GM12873 (cell line): ENCODE results near the gene IST1.

Experiments
- TF ChIP-seq, protein P1 (sequence below): IDR thresholded peaks from 2 replicates; pipeline ENCODE4 v1.5.1; 2012; ENCODE audit warnings: low read depth, mild to moderate bottlenecking, moderate library complexity, low read length, control low read depth; ENCODE audit not compliant: insufficient read depth; ENCODE audit errors: missing control alignments

IST1 gene

DNA sequence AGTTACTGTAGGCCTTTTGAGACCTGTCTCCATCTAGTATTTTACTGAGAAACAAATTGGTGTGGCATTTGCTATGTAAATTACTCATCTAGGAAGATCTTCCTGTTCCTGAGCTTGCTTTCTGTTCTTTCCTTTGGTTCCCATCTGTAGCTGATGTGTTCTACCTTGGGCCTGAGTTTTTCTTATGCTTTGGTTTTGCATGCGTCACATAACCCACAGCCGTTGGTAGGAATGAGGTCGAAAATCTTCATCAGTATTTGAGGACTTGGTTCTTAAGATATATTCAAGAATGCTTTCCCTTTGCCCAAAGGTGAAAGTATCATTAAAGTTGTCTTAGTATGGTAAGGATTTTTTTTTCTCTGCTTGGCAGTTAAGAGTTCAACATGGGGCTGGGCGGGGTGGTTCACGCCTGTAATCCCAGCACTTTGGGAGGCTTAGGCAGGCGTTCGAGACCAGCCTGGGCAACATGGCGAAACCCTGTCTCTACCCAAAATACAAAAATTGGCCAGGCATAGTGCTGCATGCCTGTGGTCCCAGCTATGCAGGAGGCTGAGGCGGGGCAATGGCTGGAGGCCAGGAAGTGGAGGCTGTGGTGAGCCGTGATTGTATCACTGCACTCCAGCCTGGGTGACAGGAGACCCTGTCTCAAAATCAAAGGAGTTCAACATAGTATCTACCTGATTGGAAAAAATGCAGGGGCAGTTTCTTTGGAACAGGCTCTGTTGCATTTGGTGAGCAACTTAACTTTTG is 28.8 kb downstream of the IST1 start:
- TF ChIP-seq, protein P1, sequence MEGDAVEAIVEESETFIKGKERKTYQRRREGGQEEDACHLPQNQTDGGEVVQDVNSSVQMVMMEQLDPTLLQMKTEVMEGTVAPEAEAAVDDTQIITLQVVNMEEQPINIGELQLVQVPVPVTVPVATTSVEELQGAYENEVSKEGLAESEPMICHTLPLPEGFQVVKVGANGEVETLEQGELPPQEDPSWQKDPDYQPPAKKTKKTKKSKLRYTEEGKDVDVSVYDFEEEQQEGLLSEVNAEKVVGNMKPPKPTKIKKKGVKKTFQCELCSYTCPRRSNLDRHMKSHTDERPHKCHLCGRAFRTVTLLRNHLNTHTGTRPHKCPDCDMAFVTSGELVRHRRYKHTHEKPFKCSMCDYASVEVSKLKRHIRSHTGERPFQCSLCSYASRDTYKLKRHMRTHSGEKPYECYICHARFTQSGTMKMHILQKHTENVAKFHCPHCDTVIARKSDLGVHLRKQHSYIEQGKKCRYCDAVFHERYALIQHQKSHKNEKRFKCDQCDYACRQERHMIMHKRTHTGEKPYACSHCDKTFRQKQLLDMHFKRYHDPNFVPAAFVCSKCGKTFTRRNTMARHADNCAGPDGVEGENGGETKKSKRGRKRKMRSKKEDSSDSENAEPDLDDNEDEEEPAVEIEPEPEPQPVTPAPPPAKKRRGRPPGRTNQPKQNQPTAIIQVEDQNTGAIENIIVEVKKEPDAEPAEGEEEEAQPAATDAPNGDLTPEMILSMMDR = no peak

DNA sequence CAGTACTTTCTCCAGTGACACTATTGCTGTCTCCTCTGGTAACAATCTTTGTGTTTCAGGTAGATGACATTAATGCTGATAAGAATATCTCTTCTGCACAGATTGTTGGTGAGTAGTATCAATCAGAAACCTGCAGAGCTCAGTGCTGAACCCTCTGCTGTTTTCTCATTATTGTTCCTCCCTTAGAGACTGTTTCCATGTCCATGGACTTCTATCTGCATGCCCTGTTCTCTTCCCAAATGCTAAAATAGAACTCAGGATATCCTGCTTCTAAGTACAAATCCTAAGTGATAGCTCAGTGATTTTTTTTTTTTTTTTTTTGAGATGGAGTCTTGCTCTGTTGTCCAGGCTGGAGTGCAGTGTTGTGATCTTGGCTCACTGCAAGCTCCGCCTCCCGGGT is 29.4 kb downstream of the IST1 start:
- TF ChIP-seq, protein P1 = no peak

DNA sequence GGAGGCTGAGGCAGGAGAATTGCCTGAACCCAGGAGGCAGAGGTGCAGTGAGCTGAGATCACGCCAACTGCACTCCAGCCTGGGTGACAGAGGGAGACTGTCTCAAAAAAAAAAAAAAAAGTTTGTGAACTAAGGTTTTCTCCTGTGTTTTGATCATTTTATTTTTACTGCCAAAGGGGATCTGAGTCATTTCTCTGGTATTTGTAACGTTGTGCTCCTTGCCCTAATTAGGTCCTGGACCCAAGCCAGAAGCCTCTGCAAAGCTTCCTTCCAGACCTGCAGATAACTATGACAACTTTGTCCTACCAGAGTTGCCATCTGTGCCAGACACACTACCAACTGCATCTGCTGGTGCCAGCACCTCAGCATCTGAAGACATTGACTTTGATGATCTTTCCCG is 32.1 kb downstream of the IST1 start:
- TF ChIP-seq, protein P1 = no peak

DNA sequence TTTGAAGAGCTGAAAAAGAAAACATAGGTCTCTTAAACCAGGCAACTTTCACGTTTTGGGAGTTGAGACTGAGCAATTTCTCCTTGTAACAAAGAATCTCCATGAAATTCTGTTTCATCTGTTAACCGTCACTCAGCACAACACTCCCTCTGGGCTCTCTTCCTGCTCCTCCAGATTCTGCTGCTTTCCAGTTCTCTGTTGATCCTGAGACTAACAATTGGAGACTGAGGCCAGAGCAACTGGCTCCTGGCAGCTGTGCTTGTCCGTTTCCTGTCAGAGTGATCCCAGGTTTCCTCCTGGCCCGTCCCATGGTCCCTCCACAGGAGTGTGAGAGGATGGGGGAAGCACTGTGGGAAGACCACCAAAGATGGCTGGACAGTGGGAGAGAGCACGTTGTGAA is 32.5 kb downstream of the IST1 start:
- TF ChIP-seq, protein P1 = no peak

DNA sequence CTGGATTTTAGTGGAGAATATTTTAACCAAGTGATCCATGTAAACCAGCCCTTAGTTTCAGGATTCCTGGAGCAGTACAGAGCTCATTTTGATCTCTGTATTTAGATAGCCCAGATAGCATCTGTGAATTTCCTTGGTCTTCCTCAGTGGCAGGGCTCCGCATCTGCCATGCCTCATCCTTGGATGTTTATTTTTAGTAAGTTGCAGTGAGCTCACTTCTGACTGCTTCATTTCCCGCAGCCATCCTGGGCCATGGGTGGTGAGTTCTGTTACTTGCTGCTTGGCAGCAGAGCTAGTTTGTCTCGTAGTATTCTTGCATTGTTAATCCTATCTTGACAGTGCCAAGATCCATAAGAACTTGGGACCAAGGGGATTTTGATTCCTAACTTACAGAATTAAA is 33.7 kb downstream of the IST1 start:
- TF ChIP-seq, protein P1 = no peak

DNA sequence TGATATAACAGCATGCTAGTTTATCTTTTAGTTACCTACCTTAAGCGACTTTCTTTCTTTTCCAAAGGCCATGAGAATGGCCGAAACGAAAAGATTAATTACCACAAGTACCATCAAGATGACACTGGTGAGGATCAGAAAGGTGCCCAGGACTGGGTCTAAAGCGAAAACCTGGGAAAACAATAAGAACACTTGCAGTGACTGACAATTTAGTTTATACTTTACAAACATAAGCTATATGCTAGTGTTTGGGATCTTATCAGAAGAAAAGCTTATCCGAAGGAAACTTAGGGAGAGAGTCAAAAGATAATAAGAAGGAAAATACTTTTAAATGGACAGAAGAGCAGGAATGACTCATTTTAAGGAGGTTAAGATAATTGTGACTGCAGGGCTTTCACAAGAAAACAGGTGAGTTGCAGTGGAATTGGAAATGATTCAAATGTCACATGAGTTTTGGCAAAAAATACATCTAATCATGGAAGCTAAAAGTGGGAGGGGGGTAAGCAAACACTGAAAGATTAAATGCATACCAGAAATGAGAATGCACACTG is 34.8 kb downstream of the IST1 start:
- TF ChIP-seq, protein P1 = no peak

DNA sequence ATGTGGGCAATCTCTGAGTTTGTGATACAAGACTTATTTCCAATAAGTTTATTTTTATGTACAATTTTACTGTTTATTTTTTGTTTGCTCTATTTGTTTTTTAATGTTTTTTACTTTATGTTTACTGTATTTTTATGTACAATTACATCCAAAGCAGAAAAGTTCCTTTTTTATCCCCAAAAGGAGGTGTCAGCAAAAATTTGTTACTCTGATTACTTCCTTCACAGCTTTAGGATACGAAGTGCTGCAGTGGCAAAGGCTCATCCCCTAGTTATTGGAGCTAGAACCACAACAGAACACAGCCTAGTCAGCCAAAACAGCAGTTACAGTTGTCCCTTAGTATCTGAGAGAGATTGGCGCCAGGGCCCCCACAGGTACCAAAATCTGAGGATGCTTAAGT is 35.7 kb downstream of the IST1 start:
- TF ChIP-seq, protein P1 = no peak
